Retinal pigment epithelial cell (primary cell): Measurements from ENCODE around the gene USP25.

Experiments used
- DNase-seq: peaks from one replicate; pipeline ENCODE4 v3.0.0-alpha.2; 2010; ENCODE audit warnings: low read depth
- H3K4me3 ChIP-seq: 2 replicates; pipeline ENCODE4 v1.5.1; 2011; ENCODE audit warnings: mild to moderate bottlenecking, low read length, control low read depth, moderate library complexity
- TF ChIP-seq, protein P1 (sequence below): conservative IDR thresholded peaks from 2 replicates; pipeline ENCODE4 v1.5.1; 2011; ENCODE audit warnings: low read depth, low read length, control low read depth, inconsistent platforms

The USP25 gene

DNA sequence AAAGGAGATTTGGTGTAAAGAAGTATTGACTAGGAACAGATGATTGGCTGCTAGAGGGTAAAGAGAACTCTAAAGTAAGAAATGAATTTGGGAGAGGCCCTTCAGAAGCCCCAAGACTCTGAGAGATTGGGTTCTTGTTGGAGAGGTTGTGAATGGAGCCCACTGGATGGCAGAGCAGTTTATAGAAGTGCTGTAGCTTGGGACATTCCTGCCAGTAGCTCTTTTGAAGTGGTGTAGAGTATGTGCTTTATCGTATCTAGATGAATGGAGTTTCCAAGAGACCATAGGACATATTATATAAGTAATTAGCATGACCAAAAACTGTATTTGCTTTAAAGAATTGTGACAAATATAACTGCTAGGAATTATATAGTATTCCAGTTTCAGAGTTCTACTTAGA lies 21.3 kb downstream of the USP25 start:
- TF ChIP-seq, protein P1, sequence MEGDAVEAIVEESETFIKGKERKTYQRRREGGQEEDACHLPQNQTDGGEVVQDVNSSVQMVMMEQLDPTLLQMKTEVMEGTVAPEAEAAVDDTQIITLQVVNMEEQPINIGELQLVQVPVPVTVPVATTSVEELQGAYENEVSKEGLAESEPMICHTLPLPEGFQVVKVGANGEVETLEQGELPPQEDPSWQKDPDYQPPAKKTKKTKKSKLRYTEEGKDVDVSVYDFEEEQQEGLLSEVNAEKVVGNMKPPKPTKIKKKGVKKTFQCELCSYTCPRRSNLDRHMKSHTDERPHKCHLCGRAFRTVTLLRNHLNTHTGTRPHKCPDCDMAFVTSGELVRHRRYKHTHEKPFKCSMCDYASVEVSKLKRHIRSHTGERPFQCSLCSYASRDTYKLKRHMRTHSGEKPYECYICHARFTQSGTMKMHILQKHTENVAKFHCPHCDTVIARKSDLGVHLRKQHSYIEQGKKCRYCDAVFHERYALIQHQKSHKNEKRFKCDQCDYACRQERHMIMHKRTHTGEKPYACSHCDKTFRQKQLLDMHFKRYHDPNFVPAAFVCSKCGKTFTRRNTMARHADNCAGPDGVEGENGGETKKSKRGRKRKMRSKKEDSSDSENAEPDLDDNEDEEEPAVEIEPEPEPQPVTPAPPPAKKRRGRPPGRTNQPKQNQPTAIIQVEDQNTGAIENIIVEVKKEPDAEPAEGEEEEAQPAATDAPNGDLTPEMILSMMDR = no peak
- H3K4me3 ChIP-seq = no peak overlapping the region
- no peak for DNase-seq

DNA sequence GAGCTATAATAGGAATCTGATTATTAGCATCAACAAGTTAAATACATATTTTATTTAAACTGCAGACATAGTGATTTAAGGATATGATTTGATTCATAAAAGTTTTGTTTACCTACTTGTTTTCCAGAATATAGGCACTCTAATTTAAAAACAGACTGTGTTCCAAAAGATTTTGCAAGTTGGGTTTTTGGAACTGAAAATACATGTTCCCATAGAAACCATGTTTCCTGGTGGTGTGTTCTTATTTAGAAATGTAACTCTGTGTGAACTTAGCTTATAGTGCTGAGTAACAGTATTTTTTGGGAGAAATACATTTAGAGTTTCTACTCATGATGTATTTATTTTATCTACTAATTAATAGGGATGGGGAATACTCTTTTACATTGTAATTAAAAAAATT lies 21.8 kb downstream of the USP25 start:
- H3K4me3 ChIP-seq = no peak overlapping the region
- no peak for DNase-seq

DNA sequence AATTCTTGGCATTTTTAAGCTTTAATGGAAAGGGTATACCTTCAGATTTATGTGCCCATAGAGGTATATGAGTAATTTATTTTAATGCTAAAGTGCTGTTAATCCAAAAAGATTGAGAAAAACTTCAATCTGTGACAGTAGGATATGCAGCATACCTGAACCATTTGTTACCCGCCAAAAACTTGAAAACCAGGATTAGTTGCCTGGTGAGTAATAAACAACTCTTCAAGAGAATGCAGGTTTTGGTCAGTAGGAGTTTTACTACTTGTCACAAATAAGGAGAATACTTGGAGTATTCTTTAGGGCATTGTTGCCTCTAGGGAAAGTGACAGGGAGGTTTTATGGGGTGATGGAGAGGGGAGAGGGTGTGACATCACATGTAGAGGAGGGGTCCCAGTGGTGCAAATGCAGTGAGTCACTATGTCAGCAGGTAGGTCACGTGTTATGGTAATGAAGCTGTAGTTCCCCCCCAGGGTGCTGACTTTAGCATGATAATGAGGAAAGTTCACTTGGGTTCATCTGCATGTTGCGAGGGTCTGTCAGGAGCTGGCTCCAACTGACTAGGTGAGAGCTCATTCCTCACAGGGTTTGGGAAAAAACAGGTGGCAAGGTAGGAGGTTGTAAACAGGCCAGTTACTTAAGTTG lies 23.1 kb downstream of the USP25 start:
- DNase-seq = no peak
- TF ChIP-seq, protein P1 = no peak
- no peak overlapping the region for H3K4me3 ChIP-seq

More for the DNA sequence above, 21.8 kb downstream of the USP25 start:
- TF ChIP-seq, protein P1 = no peak

DNA sequence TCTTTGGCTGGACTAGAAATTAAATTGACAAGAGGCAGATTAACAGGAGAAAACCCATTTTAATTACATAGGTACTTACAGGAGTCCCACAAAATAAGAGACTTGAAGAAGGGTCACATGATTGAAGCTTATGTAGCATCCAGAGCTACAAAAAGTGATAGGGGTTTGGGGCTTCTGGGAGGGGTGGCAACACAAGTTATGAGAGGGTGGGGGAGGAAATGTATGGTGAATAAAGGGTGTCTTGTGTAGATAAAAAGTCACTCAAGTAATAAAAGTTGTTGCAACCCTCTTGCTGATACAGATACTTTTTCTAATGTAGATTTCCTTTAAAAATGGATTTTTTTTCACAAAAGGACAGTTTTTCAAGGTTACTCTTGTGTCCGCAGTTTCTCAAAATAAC lies 24.0 kb downstream of the USP25 start:
- no peak overlapping the region for H3K4me3 ChIP-seq
- TF ChIP-seq, protein P1 = no peak
- DNase-seq = no peak

DNA sequence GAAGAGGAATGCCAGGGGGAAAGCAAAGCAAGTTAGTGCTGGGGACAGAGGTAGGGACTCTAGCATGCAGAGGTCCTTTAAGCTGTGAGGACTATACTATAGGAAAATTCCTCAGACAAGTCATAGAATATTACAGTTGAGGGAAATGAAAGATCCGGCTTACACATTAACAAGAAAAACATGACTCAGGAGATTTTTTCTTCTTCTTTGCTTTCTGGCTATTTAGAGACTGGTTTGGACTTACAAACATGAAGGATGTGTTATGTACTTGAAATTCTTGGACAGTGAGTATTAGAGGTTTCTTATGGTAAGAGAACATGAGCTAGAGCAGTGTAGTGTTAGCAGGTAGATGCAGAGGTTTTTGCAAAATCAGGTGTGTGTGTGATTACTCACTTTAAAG lies 24.9 kb downstream of the USP25 start:
- no peak for DNase-seq
- TF ChIP-seq, protein P1 = no peak
- H3K4me3 ChIP-seq = no peak overlapping the region

DNA sequence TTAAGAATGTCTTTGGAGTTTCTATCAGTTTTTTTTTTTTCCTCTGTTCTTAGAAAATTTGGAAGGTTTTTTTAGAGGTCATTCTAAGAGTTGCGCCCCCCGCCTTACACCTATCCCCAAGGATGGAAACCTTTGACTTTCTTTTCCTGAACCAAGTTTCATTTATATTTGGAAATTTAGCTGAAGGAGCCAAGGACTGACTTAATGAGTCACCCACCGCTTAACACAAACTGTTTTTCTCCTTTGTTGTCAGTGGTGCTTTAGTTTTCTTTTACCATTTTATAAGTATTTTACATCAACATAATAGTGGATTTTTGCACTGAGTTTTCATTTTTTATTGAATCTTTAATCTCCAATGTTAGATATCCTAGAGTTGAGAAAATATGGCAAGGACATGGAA lies 25.3 kb downstream of the USP25 start:
- TF ChIP-seq, protein P1 = no peak
- DNase-seq = no peak
- no peak overlapping the region for H3K4me3 ChIP-seq

DNA sequence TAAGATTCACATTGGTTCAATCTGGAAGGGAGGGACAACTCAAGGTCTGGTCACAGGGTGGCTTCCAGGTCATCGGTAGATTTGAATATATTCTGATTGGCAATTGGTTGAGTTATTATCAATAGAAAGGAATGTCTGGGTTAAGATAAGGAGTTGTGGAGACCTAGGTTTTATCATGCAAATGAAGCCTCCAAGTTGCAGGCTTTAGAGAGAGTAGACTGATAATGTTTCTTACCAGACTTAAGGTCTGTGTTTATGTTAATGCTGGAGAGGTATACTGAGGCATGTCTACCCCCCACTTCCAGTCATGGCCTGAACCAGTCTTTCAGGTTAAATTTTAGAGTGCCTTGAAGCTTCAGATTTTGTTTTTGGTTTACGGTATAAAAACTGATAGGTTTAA lies 29.7 kb downstream of the USP25 start:
- TF ChIP-seq, protein P1 = no peak
- no peak for DNase-seq
- no peak overlapping the region for H3K4me3 ChIP-seq
